Measurements from ENCODE around the gene OAS2. TPM values are rescaled to one million over a fixed set of nuclear protein-coding genes. Genes with fewer than 3 reads are reported as not detected.
A peak's percentile ranks its signal among the peaks of the same experiment; 100 is the strongest.

Gene OAS2
- total RNA-seq, 1 donor from 2014 or later: 8.0 TPM

- peak overlapping the region in 1 of 2 donors; percentile 75 for H3K27ac ChIP-seq
- no peaks in the 10 kb centered on the region for H3K36me3 ChIP-seq
- H3K9me3 ChIP-seq: no peaks in the 10 kb centered on the region
- DNase-seq (ENCODE audit: low spot score in 2 of 2): no peak
- H3K27me3 ChIP-seq: no peaks in the 10 kb centered on the region
- intact Hi-C loops (cut with DNase I): no loop called here
- TF ChIP-seq CTCF (IDR thresholded peaks at IDR 0.05): no peak
- peaks cover 0 to 2% of the 10 kb centered on the region in 2 donors for H3K4me1 ChIP-seq
- H3K4me3 ChIP-seq: no peak overlapping the region
Measured at GRCh38 chr12:112977139-112977538, 1.2 kb upstream of the OAS2 start.

GRCh38 chr12:112977641-112978040, 678 bp upstream of the OAS2 start:
- peak overlapping the region; percentile 62 to 75 for H3K27ac ChIP-seq
- no peaks in the 10 kb centered on the region for H3K9me3 ChIP-seq
- H3K4me1 ChIP-seq: peaks cover 0 to 2% of the 10 kb centered on the region in 2 donors
- H3K27me3 ChIP-seq: no peaks in the 10 kb centered on the region
- DNase-seq (ENCODE audit: low spot score in 2 of 2): no peak
- TF ChIP-seq CTCF (IDR thresholded peaks at IDR 0.05): no peak
- peak overlapping the region; percentile 45 to 69 for H3K4me3 ChIP-seq
- intact Hi-C loops (cut with DNase I): no loop called here
- no peaks in the 10 kb centered on the region for H3K36me3 ChIP-seq

GRCh38 chr12:112979041-112979680, 842 bp downstream of the OAS2 start:
- H3K36me3 ChIP-seq: no peaks in the 10 kb centered on the region
- no peaks in the 10 kb centered on the region for H3K27me3 ChIP-seq
- H3K9me3 ChIP-seq: peaks cover 0 to under 1% of the 10 kb centered on the region in 2 donors
- peak overlapping the region; percentile 45 to 69 for H3K4me3 ChIP-seq
- no peak for TF ChIP-seq CTCF (IDR thresholded peaks at IDR 0.05)
- intact Hi-C loops (cut with DNase I): no loop called here
- DNase-seq (ENCODE audit: low spot score in 2 of 2): no peak
- H3K4me1 ChIP-seq: peaks cover 0 to 2% of the 10 kb centered on the region in 2 donors
- H3K27ac ChIP-seq: peak overlapping the region; percentile 62 to 75

GRCh38 chr12:112980491-112981158, 2.3 kb downstream of the OAS2 start:
- no peaks in the 10 kb centered on the region for H3K27me3 ChIP-seq
- no peak overlapping the region for H3K27ac ChIP-seq
- H3K4me3 ChIP-seq: peak overlapping the region in 1 of 2 donors; percentile 14
- H3K36me3 ChIP-seq: no peaks in the 10 kb centered on the region
- no peak for TF ChIP-seq CTCF (IDR thresholded peaks at IDR 0.05)
- peaks cover 3 to 7% of the 10 kb centered on the region in 2 donors for H3K9me3 ChIP-seq
- H3K4me1 ChIP-seq: peaks cover 0 to 2% of the 10 kb centered on the region in 2 donors
- no peak for DNase-seq (ENCODE audit: low spot score in 2 of 2)
- intact Hi-C loops (cut with DNase I): no loop called here

GRCh38 chr12:112985642-112986290, 7.4 kb downstream of the OAS2 start:
- H3K9me3 ChIP-seq: peaks cover 3 to 7% of the 10 kb centered on the region in 2 donors
- peak in 1 of 2 donors; percentile 33 for DNase-seq (ENCODE audit: low spot score in 2 of 2)
- H3K36me3 ChIP-seq: no peaks in the 10 kb centered on the region
- H3K4me3 ChIP-seq: no peak overlapping the region
- intact Hi-C loops (cut with DNase I): no loop called here
- H3K27ac ChIP-seq: no peak overlapping the region
- no peaks in the 10 kb centered on the region for H3K27me3 ChIP-seq
- no peak for TF ChIP-seq CTCF (IDR thresholded peaks at IDR 0.05)
- H3K4me1 ChIP-seq: no peaks in the 10 kb centered on the region
